Activated T-helper 1 cell treated with Interleukin-2 at 50 U/mL for 16 hours (primary cell): Measurements from ENCODE around the gene RIPPLY2.
"Not testable (repeated sequence)": the region's sequence is repeated elsewhere in the genome, so short reads cannot be mapped to it uniquely, and the experiment has no call there.

Source experiments
- DNase-seq: peaks from one replicate; pipeline ENCODE4 v3.0.0-alpha.2; 2020; ENCODE audit warnings: low read depth

The RIPPLY2 gene

GRCh38 chr6:83853178-83854000, at the start of gene RIPPLY2:
Gene RIPPLY2, plus strand, starts transcription at chr6:83853360. Its CDS starts 57 bp downstream, at chr6:83853417.
- DNase-seq, result no peak

- DNase-seq, result not testable (repeated sequence)
Measured at GRCh38 chr6:83803492-83803891, 49.7 kb upstream of the RIPPLY2 start.

- DNase-seq, result no peak
Measured at GRCh38 chr6:83804886-83805285, 48.3 kb upstream of the RIPPLY2 start.

DNA sequence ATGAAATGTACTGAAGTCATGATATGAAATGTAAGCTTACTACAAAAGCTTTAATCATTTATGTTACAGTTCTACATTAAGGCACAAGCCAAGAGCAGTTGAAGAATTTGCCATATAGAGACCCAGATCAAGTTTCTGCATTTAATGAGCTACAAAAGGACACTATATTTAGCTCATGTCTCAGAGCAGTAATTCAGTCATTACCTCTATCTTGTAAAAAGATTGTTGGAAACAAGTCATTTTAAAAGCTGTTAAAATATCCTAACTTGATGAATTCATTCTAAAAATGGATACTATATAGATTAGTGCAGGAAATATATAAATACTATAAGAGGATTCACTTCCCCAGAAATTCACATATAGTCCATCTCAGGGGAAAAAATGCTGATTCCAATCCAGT, 45.2 kb upstream of the RIPPLY2 start:
- no peak for DNase-seq

DNA sequence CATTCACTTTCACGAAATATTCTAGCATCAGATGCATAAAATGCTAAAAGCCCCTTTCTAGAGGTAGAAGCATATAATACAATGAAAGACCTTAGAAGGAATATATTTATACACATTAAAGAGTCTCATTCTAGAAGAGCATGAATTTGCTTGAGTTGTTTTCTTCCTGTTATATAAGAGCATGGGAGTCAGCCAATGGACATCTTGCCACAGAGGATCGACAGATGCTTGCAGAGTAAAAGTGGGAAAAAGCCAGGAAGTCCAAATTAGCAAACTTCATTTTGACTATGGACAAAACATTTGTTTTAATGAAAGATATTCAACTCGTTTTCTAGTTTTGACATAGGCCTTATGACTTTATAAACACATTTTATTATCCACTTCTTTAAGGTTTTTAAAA, 44.2 kb upstream of the RIPPLY2 start:
- no peak for DNase-seq

DNA sequence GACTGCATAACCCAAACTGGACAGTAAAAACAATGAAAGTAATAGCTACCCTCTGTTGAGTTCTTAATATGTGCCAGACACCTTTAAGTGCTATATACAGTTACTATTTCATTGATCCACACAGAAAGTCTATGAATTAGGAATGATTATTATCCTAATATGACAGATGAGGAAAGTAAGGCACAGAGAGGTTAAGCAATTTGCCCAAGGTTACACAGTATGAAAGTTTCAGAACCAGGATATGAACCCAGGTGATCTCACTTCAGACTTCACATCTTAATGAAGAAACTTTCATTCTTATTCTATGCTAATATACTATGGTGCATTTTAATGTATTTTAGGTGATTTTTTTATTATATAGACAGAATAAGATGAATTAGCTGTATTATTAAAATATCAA, 40.6 kb upstream of the RIPPLY2 start:
- DNase-seq, result no peak

DNA sequence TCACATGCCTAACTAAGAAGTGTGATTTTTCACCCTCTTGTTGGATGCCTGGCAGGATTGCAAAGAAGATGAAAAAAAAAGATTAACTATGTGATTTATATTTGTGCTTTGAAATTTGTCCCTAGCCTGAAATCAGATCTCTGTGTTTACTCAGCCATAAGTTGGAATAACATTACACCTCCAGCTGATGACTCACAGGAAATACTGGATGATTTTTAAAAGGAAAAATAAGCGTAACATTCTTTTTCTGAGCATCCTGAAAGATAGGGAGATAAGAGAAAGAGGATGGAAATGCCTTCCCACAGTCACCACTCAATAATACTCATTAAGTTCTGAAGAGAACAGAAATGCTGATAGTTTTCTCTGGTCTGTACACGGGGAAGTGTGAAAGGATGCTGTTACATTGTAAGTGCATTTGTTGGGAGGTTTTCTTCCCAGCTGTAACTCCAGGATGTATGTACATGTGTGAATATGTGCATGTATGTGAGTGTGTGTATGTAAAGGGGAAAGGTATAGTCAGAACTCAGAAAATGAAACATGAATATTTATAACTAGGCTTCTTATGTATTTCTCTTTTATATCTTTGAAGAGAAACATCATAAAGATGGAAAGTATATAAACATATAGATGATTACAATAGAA, 37.4 kb upstream of the RIPPLY2 start:
- DNase-seq, result no peak

GRCh38 chr6:83822629-83823169, 30.5 kb upstream of the RIPPLY2 start:
- no peak for DNase-seq

DNA sequence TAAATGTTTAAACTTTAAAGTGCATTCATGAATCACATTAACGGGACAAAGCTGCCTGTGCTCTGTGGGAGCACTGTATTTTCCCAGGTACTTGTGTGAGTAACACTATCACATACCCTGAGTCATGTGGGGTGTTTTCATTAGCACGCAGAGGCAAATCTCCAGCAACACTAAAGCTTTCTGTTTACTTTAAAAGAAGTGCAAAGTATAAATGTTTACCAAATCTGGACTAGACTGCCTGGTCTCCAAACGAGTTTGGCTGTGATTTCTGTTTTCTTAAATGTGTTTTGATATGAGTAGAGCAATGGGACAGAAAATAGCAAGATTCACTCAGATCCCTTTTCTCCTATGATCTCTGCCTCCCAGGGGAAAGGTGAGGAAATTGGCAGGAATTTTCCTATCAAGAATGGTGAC, 28.8 kb upstream of the RIPPLY2 start:
- DNase-seq, result no peak

DNA sequence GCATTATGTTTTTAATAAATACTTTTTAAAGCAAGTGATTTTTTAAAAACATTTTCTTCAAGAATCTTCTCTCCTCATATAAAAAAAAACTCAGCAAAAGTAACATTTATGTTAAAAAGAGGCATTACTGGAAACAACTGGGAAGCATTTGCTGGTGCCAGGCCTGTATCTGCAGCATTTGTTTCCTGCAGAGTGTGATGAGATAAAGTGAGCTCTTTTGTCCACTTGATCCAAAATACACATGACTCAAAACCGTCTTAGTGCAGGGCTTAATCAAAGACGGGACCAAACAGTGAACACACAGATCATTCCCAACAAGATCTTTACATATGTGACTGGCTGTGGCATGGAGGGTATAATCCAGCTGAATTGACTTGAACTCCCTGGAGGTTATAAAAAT, 28.3 kb upstream of the RIPPLY2 start:
- no peak for DNase-seq

DNA sequence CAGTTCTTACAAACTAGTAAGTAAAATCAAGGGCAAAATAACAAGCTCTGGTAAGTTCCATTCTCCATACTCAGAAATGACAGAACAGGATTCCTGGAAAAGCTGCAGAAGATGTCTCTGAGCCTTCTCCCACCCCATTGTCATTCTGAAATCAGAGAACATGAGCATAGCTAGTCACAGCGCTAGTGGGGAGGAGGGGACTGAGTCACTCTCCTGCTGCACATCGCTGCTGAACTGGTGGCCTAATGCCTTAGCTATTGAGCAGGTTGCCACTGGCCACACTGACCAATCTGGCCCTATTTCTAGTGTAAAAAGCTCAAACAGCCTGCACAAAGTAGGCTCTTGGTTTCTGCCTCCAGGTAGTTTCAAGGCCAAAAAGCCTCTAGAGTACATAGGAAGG, 26.1 kb upstream of the RIPPLY2 start:
- no peak for DNase-seq

GRCh38 chr6:83838727-83839126, 14.4 kb upstream of the RIPPLY2 start:
- no peak for DNase-seq

- no peak for DNase-seq
Measured at GRCh38 chr6:83844170-83844569, 9.0 kb upstream of the RIPPLY2 start.

GRCh38 chr6:83846291-83846690, 6.9 kb upstream of the RIPPLY2 start:
- no peak for DNase-seq

DNA sequence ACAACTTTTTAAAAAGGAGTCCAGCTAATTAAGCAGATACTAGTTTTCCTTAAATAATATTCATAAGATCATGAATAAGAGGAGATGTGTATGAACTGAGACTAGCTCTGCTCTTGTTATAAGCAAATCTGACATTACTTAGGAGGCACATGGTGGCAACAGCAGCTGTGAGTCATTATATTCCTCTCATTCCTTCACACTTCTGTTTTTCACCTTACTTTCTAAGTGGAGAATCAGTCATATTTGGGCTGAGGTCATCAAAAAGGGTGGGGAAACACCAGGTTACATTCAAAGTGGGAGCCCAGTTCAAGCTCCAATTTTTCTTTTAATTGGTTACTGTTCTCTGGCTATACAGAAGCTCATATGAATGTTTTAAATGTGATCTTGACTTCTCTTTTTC, 6.0 kb upstream of the RIPPLY2 start:
- DNase-seq, result no peak

DNA sequence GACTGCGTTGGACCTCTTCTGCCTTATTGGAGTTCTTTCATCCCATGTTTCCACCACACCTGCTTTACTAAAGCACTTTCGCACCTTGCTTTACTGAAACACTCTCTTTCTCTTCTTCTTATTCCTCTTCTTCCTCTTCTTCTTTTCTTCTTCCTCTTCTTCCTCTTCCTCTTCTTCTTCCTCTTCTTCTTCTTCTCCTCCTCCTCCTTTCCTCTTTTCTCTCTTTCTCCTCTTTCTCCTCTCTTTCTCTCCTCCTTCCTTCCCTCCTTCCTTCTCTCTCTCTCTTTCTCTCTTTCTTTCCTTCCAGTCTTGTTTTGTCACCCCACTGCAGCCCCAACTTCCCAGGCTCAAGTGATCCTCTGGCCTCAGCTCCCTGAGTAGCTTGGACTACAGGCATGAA, 4.0 kb upstream of the RIPPLY2 start:
- DNase-seq, result no peak

DNA sequence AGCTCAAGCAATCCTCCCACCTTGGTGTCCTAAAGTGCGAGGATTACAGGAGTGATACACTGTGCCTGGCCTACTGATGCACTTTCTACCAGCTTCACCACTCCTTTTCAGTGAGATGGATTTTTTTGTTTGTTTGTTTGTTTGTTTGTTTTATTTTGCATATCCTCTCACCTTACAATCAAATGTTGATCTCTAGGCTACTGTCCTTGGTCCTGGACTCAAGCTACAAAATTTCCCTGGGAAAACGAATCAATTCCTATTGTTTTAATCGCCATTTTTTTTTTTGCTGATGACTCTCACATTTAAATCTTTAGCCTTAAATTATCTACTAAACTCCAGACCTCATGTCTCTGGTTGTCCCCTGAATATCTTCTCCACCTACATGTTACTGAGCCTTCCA, 3.5 kb upstream of the RIPPLY2 start:
- DNase-seq, result no peak

DNA sequence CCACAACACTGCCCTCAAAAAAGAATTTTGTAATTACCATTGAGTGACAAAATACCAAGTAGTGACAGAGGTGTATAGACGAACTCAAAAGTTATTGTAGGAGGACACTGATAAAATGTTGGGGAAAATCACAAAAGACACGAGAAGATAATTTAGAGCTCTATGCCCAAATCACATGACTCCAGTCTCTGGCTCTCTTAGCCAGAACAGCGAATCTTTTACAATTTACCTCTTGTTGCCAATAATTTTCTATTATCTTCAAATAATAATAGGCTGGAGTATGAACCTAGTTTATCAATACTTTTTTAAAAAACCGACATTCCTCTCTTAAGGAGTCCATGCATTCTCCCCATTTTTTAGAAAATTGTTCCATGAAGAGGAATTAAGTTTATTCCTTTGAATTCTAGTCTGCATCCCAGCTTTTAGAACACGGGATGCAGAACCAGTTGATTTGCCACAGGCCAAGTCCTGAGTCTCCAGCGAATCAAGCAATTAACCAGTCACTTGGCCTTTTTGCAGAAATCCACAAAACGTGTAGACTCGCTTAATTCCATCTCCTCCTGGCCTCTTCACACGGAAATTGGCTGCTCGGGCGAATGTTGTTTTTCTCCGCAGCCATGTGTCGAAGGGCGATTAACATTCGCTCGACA, 507 bp upstream of the RIPPLY2 start:
- DNase-seq, result no peak

DNA sequence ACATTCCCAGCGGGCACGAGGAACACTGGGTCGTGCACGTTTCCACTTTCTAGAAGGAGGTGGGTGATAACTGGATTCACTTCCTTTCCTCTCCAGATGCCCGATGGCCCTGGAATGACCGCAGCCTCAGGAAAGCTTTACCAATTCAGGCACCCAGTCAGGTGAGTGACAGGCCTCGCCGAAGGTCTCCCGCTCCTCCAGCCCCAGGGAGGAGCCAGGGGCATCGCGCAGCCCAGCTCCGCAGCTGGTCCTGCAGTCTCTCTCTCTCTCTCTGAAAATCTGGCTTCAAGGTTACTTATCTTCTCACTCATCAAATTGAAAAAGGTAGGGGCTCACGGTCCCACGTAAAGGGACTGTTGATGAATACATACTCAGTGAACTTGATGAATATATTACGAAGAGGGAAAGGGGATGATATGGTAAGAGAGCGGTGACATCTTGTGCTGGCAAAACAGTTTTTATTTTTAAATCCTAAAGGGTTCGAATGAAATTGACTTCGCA, 891 bp downstream of the RIPPLY2 start:
- DNase-seq, result no peak

GRCh38 chr6:83854766-83855165, 1.6 kb downstream of the RIPPLY2 start:
- DNase-seq, result no peak

DNA sequence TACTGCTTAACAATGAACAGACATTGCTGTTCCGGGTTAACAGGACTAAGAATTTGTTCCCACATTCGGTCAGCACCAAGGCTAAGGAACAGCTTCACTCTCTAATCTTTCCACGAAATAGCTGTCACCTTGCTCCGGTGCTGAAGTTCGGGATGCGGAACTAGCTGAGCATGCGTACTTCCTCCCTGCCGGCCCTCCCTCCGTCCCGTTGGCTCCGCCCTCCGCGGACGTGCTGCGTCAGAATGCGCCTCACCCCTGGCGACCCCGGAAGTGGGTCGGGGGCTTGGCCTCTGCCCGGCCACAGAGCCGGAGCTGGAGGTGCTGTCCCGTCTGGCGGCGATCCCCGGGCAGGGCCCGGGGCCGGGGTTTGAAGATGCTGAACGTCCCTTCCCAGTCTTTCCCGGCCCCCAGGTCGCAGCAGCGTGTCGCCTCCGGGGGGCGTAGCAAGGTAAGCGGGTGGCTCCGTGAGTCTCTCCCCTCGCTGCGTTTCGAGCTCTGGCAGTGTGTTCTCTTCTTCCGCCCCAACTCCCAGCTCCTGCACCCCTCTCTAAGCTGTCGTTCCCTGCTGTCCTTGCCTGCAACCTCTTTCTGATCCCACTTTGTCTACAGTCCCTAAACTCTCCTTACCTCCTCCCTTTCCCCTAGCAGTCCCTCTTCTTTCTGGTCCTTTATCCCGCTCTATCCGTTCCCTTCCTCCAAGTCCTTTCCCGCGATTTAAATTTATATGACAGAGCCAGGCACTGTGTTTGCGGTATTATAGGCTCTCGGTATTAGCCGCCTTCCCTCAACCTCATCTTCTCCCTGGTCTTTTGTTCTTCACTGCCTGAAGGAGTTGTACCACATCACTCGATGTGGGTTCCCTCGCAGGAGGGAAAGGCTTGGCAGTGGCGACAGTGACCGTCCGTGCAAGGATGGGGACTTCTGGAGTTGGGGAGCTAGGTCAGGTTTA, 6.5 kb downstream of the RIPPLY2 start, which contains the start of gene CYB5R4:
TSS of gene CYB5R4 (plus strand) at position 280 of the 949 bp plus-strand sequence. CDS start at position 374, 94 bp downstream.
- DNase-seq, result peak; percentile 88
